ENCODE measurements around the gene ZSWIM6.
A peak's percentile ranks its signal among the peaks of the same experiment; 100 is the strongest.

ZSWIM6 gene

GRCh38 chr5:61332851-61333320 is 828 bp downstream of the ZSWIM6 start:
- Histone ChIP-seq H3K36me3 (no peaks in the 10 kb centered on the region), H3K4me3 (ENCODE audit: low read depth, low read length) (peak overlapping the region; percentile 84), H3K9me3 (no peaks in the 10 kb centered on the region), H3K27me3 (no peaks in the 10 kb centered on the region), H3K4me1 (no peaks in the 10 kb centered on the region)
- TF ChIP-seq CTCF (IDR thresholded peaks at IDR 0.05; ENCODE audit: low read depth, low read length), result no peak
- DNase-seq, result peak; percentile 55

GRCh38 chr5:61333321-61333953 is 1.4 kb downstream of the ZSWIM6 start:
- DNase-seq, result peak; percentile 53
- no peaks in the 10 kb centered on the region for H3K27me3 ChIP-seq
- H3K4me3 ChIP-seq (ENCODE audit: low read depth, low read length), result peak overlapping the region; percentile 84
- H3K9me3 ChIP-seq, result no peaks in the 10 kb centered on the region
- TF ChIP-seq CTCF (IDR thresholded peaks at IDR 0.05; ENCODE audit: low read depth, low read length), result no peak
- H3K36me3 ChIP-seq, result no peaks in the 10 kb centered on the region
- H3K4me1 ChIP-seq, result no peaks in the 10 kb centered on the region

GRCh38 chr5:61333954-61334867 is 2.2 kb downstream of the ZSWIM6 start:
- Histone ChIP-seq H3K27me3 (no peaks in the 10 kb centered on the region), H3K4me1 (no peaks in the 10 kb centered on the region), H3K4me3 (ENCODE audit: low read depth, low read length) (peak overlapping the region; percentile 84), H3K9me3 (no peaks in the 10 kb centered on the region), H3K36me3 (no peaks in the 10 kb centered on the region)
- DNase-seq, result no peak
- no peak for TF ChIP-seq CTCF (IDR thresholded peaks at IDR 0.05; ENCODE audit: low read depth, low read length)

- Histone ChIP-seq H3K4me1 (no peaks in the 10 kb centered on the region), H3K9me3 (no peaks in the 10 kb centered on the region), H3K27me3 (no peaks in the 10 kb centered on the region), H3K4me3 (ENCODE audit: low read depth, low read length) (peak overlapping the region; percentile 84), H3K36me3 (no peaks in the 10 kb centered on the region)
- TF ChIP-seq CTCF (IDR thresholded peaks at IDR 0.05; ENCODE audit: low read depth, low read length), result no peak
- DNase-seq, result no peak
These were observed 3.0 kb downstream of the ZSWIM6 start for GRCh38 chr5:61334868-61335615.

- no peaks in the 10 kb centered on the region for H3K9me3 ChIP-seq
- no peaks in the 10 kb centered on the region for H3K36me3 ChIP-seq
- no peak for DNase-seq
- H3K4me1 ChIP-seq, result peaks cover 6% of the 10 kb centered on the region
- H3K27me3 ChIP-seq, result no peaks in the 10 kb centered on the region
- H3K4me3 ChIP-seq (ENCODE audit: low read depth, low read length), result no peak overlapping the region
- no peak for TF ChIP-seq CTCF (IDR thresholded peaks at IDR 0.05; ENCODE audit: low read depth, low read length)
These were observed 7.7 kb downstream of the ZSWIM6 start for GRCh38 chr5:61339764-61340163.

Measured in BE2C (cell line).